H1 (cell line): ENCODE results near the gene GREM2. TPM values are rescaled to one million over a fixed set of nuclear protein-coding genes. Genes with fewer than 3 reads are reported as not detected.

Experiments
- CTBP2 ChIP-seq: IDR thresholded peaks from 2 replicates; pipeline ENCODE4 v1.7.0; 2011; ENCODE audit warnings: borderline replicate concordance, mild to moderate bottlenecking, moderate library complexity, mixed read lengths, low read length; ENCODE audit not compliant: insufficient read depth, insufficient read length
- SP4 ChIP-seq: IDR thresholded peaks from 2 replicates; pipeline ENCODE4 v1.6.1; 2012; ENCODE audit warnings: low read length, inconsistent platforms
- polyA plus RNA-seq, 7 experiments: library from polyadenylated mRNA; depleted of rRNA in 3 of 7; stranded (reverse) in 5 of 7; unstranded in 2 of 7; fragments of >200 nt in 5 of 7; fragments of 200-250 nt in 2 of 7; gene quantifications; 1 replicate in 5 of 7; 2 replicates in 1 of 7; 4 replicates in 1 of 7; pipeline versions ENCODE4 v1.2.1 to v1.2.3, GENCODE V29; 2011 to 2013; ENCODE audit warnings: missing spikeins in 2 of 7, mixed read lengths in 2 of 7
- total RNA-seq: library from RNA; stranded (reverse); fragmentation: NEBNext Ultra II Directional; extraction: Animal tissue kit (Norgen Biotek cat#: 25700); gene quantifications from 2 replicates; pipeline ENCODE4 v1.2.1, GENCODE V29; 2021

Gene GREM2
- total and polyA plus RNA-seq, 2 of the 8 experiments (the other 6 are each of a cell fraction or from before 2014, with no cell fraction given) = 0.05 TPM; not detected in 1

DNA sequence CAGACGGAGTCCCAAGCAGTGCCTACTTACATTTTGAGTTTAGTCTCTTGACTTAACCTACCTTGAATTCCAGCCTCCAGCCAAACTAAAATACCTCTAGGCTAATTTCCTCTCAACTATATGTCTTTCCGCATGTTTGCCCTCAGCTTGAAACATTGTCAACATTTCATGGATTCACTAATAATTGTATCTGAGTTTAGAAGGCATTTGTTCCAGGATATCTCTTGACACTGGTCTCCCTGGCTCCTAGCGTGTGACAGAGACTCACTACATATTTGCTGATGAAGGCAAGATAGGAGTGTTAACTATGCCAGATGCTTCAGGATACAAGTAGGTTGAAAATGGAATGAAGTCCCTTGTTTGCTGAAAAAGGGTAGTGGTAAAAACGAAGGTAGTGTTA is 136.1 kb downstream of the GREM2 start (continued):
- TF ChIP-seq CTBP2 (no peak), SP4 (no peak)
- TF ChIP-seq, all 59 proteins: peak for 0
